NCI-H1436 (cell line): ENCODE measurements around the gene SLC2A9.

Experiments used
- DNase-seq: peaks from one replicate; lab custom pipeline; 2025; lab: John Stamatoyannopoulos, UW

Gene SLC2A9

DNA sequence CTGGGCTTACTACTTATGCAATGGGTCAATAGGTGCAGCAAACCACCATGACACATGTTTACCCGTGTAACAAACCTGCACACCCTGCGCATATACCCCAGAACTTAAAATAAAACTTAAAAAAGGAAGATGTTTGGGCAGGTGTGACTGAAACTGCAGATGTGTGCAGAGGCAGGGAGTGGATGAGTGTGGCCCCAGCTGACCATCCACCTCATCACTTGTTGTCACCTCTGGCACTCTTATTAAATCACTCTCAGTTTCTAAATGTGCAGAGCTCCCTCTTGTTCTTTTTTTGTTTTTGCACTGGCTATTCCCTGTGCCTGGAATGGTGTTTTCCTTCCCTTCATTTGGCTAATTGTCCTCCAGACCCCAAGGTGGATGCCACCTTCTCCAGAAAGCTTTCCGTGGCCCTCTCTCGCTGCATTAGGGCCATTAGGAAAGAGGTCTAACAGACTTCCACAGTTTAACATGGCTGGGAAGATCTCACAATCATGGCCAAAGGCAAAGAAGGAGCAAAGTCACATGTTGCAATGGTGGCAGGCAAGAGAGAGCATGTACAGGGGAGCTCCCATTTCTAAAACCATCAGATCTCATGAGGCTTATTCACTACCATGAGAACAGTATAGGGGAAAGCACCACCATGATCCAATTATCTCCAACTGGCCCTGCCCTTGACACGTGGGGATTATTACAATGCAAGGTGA lies 58.5 kb downstream of the SLC2A9 start:
- DNase-seq = no peak

DNA sequence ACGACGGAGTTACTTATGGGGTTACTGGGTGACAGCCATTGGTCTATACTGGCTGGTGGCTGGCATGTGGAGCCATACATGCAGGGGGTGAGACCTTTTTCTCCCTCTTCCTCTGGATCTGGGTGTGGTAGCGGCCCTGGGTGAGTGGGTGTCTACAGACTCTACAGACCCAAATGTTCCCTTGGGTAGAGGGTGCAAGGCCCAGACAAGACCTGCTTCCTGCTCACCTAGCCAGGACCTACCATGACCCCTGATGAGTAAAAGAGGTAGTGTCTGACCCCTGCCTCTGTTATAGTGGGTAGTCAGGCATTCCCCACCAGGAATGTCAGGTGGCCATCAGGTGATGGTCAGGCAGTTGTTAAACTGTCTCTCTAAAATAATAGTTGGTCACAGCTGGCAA lies 66.8 kb downstream of the SLC2A9 start:
- DNase-seq = no peak

DNA sequence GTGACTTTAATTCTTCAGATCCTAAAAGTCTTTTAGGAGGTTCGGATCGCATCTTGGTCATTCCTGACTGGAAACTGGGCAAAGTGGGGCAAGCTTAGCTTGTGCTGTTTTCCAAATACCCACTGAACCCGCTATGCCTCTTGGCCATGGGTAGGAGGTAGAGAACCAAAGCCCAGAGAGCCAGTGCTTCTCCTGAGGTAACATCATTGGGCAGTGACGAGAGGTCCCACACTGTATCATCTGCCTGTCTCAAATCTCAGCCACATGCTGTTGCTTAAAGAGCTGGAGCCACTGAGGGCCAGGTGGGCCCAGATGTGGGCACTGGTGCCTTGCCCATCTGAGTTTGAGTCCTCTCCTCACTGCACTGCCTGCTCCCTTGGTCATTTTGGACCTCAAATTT lies 68.2 kb downstream of the SLC2A9 start:
- DNase-seq = no peak

DNA sequence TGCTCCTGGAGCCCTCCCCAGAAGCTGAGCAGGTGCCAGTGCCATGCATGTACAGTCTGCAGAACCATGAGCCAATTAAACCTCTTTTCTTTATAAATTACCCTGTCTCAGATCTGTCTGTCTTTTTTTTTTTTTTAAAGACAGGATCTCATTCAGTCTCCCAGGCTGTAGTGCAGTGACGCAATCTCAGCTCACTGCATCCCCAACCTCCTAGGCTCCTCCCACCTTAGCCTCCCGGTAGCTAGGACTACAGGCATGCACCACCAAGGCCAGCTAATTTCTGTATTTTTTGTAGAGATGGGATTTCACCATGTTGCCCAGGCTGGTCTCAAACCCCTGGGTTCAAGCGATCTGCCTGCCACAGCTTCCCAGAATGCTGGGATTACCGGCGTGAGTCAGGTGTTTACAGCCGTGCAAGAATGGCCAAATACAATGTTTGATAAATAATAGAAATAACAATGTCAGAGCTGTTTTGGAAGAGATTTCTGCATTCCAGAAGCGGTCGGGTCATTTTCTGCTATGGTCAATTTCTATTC lies 68.8 kb downstream of the SLC2A9 start:
- no peak for DNase-seq

DNA sequence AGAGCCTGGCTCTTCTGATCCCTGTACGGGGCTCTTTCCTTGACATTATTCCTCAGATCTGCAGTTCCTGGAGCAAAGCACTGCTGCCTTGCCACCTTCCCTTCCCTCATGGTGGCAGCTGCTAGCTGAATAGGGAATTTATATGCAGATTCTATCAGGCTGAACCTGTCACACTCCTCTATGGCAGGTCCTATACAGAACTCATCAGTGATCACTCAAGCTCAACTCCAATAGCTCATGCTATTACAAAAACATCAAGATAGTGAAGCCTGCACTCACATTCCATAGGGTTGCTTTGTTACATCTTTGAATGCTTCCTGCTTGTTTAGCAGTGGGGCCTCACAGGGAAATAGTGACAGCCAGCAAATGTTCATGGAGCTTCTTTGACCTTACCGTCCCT lies 71.7 kb downstream of the SLC2A9 start:
- DNase-seq = no peak

DNA sequence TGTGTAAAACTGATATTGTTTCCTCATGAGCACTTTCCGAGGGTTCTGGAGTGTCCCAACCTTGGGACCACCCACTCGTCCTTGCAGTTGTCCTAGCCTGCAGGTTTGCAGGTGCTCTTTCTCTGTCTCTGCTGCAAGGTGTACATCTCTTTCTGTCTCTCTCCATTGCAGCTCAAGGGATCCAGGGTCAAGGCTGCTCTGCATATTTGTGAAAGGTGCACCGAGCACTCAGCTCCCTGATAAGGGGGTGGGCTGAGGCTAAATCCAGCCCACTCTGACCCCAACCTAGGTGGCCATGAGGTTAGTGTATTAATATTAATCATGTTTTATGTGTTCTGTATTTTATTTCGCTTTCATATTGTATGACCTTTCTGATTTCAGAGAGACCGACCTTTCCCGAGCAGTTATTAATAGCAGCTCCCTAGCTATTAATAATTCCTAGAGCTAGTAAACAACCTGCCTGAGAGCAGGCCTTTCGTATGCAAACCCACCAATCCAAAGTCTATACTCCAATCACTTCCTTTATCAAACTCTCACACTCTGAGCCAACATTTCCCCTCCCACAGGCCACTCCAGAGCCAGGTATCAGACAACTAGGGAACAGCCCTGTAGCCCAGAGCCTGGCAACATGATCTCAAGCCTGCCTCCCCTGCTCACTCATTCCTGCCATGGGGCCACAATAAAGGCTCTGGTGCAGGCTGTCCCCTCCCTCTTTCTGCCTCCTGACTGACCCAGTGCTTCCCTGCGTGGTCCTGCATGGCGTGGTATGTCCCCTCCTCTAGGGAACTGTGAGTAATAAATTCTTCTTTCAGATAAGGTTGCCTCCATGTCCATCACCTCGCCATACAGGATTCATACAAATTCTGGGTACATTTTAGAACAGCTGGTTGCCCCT lies 73.9 kb downstream of the SLC2A9 start:
- DNase-seq = no peak

DNA sequence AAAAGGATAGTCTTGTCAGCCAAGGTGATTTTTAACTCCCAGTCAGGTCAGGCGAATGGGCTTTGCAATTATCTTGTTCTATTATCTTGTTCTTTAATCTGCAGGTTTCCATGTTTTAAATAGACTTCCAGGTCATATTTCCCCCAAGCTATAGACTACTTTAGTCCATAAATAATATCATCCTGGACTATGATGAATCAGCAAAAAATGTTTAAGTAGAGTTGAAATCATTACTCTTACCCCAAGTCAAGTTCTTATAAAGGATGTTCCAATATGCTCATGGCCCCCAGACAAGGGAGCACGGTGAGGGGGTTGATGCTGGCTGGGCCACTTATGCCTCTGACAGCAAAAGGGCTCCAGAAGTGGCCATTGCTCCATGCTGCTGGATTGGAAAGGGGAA lies 75.1 kb downstream of the SLC2A9 start:
- no peak for DNase-seq

DNA sequence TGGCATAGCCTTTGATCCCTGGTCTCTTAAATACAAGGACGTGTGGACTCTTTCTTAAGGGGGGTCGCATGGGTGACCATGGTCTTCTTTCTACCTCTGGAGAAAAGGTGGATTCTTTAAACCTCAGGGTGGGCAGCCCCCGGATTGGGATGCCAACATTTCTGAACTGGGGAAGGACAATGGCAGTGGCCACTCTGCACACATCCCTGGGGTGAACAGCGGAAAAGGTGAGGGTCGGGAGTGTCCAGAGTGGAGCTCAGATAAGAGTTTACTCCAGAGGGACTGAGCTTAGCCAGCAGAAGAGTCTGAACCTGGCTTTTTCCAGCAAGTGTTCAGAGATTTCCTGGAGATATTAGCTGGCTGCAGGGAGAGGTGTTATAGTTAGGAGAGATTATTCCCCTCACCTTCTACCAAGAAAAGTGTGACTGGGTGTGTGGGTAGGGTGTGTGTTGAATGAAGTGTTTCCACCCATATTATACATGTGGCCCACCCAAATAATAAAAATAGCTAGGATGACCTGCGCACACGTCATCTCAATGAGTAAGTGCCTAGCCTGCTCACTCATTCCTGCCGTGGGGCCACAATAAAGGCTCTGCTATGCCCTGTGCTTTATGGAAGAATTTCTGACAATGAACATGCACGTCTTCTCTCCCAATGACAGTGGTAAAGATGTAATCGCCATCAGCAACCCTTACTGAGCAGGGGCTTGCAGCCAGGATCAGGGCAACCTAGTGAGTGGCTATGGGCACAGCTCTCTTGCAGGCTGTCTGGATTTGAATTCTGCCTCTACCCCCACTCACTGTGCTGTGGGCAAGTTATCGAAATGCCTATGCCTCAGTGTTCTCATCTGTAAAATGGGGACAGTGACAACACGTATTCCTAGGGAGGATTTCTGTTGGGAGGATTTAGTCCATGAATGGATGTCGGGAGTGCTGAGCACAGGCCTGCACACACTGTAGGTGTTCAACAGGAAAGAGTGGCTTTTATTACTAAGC lies 76.6 kb downstream of the SLC2A9 start:
- DNase-seq = no peak

DNA sequence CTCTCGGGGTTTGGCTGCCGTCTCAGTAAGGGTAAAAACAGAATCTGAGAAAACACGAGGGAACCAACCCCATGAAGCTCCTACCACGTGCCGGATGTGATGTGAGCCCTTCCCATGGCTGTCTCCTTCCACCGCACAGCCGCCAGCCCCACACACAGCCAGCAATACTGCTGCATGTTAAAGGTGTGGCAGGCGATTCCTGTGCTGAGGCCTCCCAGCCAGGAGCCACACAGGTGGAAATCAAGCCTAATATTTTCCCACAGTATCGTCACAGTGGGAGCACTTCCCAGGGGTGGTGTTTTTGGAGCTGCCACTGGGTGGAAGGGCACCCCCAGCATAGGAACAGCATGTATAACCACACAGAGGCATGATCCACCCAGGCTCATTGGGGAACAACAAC lies 77.5 kb downstream of the SLC2A9 start:
- no peak for DNase-seq

DNA sequence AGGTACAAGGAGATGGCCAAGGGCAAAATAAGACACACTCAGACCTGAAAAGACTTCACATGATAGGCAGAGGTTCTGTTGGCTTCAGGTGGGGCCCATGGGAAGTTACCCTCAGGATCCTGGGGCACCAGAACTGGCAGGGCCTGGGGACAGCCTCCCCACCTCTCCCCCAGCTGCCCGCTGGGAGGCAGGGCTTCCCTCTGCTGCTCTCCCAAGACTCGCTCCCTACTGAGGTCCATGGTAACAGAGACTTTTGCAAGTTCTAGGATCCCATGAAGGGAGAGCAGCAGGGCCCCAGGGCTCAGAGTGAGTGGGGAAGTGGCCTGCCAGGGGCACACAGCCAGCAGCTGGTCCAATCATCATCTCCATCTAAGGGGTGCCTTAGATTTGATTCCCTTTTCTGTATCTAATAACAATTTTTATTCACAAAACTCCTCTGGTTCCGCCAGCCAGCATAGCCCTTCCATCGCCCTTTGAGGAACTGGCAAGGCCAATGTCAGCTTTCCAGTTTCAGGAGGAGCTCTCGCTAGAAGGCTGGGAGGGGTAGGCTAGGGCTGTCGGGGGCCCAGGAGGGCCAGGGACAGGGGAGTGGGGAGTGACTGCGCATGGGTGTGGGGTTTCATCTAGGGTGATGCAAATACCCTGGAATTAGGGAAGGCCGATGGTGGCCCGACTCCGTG lies 78.2 kb downstream of the SLC2A9 start:
- DNase-seq = no peak

DNA sequence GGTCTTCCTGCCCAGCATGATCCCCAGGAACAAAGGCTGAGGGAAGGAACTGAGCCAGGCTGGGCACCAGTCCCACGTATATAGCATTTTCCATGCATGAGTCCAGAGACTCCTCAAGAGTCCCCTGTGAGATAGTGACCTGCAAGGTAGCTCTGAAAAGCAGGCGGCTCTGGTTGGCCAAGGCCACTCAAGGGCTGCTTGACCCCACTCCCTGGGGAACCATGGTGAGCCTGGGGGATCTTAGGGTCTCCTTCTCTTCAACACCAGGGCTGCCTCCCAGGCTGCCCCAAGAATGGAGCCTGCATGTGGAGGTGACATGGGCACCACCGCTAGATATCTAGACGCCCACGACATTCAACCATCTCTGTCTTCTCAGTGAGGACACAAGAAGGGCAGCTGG lies 79.2 kb downstream of the SLC2A9 start:
- no peak for DNase-seq

DNA sequence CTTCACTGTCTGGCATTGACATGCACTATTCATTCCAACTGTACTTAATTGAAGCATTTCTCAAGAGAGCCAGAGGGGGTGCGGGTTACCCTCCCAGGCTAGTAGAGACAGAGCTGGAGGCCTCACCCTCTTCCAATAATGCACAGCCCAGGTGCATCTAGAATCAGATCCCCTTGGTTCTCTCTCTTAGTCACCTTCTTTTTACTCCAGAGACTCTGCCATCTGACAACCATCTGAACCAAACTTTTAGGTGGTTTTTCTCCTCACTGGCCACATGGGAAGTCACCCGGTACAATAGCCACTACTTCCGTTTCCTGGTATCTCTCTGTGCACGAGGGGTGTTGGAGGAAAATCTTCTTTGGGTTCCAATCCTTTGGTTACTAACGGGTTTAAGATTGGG lies 81.3 kb downstream of the SLC2A9 start:
- DNase-seq = no peak

DNA sequence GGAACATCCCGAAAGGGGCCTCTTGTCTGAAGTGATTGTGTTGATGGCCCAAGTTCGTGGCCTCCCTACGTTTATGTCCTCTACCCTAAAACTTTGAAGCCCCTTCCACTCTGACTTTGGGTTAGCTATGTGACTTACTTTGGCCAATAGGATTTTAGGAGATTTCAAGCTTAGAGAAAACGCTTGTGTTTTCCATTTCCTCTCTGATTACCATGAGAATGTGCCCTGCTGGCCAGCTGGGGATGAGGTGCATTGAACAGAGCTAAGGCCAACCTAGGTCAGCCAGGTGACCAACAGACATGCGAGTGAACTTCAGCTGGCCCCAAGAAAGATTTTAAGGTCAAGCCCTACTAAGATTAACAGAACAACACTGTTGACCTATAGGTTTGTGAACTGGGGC lies 82.4 kb downstream of the SLC2A9 start:
- DNase-seq = no peak

DNA sequence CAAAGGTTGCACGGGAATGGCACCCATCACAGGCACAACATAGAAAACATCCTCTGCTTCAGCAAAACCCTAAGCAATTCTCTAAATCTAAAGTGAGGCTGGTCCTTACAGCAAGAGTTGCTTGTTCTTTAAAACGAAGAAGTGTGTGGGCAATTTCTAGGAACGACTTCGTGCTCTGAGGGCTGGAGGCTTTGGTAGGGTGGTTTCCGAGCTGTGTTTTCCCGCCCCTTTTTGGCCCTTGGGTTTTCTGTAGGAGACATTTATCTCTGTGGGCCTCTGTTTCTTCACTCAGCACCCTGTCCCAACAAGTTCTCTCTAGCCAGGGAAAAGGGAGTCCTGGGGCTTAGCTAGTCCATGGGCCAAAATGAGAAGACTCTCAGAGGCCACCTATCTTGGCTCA lies 84.2 kb downstream of the SLC2A9 start:
- no peak for DNase-seq

DNA sequence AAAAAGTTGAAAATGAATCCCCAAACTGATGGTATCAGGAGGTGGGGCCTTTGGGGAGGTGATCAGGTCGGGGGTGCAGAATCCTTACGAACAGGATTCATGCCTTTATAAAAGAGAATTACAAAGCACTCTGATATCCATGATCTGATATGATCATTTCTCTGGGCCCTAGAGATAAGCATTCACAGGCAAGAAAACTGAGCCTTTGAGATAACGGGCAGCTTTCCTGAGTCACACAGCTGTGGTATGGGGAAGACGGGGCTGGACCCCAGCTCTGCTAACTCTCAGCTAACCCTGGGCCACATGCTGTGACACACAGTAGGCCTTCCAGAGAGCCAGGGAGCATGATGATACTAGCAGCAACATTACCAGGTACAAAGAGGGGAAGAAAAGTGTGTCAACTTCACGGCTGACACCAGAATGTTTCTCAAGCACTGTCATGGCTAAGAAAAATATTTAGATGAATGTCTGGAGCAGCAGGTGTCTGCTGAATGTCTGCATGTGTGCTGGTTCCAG lies 85.1 kb downstream of the SLC2A9 start:
- DNase-seq = no peak

DNA sequence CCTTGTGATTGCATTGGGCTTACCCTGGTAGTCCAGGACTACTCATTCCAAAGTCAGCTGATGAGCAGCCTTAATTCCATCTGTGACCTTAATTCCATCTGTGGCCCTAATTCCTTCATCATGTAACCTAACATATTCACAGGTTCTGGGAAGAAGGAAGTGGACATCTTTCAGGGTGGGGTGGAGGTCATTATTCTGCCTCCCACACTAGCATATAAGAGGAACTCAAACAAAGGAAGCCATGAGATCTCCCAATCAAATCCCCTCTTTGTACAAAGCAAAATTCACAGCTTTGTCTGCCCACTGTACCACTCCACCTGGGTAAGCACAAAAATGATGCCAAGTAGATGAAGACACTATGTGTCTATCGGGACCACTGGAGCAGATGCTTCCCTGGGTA lies 87.3 kb downstream of the SLC2A9 start:
- DNase-seq = no peak

DNA sequence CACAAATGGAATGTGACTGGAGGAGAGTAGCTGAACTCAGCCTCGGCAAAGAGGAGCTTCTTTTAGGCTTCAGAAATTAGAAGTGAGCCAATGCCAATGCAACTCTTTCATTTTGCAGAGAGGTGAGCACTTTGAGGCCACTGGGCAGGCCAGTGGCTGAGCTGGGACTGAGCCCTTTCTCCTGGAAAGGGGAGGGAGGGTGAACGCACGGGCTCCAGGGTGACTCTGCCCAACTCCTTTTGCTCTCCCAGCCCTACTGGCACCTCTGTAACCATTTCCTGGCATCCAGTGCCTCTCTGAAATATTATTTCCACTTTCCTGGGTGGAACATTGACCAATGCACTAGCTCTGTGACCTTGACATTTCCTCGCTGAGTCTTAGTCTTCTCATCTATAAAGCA lies 88.1 kb downstream of the SLC2A9 start:
- DNase-seq = no peak

DNA sequence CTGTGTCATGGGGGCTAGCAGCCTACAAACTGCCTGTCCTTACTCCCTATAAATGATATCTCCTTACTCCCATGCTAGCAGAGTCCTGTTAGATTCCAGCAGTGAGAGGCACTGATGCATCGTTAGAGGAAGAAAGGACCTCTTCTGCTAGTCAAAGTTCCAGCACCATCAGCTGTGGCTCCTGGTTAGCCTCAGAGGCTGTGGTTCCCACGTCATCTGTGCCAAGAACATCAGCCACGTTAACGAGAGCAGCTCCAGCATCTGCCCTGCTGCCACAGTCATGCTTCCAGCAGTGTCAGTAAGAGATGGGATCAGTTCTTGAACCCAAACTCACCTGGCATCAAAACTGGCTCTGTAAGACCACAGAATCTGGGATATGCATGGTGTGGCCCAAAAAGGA lies 88.5 kb downstream of the SLC2A9 start:
- DNase-seq = no peak

DNA sequence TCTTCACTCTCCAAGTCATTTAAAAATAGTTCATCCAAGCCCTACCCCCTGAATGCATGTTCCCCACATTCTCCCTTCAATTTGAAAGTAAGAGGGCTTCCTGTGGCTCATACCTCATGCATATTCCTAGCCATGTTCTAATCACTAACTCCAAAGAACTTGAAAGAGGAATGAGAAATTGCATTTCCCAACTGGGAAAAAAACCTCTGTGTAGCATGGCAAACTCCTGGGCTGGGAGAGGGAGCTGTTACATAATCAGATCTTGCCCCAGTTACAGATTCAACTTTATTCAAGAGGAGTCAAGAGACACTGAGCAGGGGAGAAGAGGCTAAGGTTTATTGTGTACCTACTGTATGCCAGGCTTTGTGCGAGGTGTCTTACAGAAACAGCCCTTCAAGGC lies 90.2 kb downstream of the SLC2A9 start:
- no peak for DNase-seq

DNA sequence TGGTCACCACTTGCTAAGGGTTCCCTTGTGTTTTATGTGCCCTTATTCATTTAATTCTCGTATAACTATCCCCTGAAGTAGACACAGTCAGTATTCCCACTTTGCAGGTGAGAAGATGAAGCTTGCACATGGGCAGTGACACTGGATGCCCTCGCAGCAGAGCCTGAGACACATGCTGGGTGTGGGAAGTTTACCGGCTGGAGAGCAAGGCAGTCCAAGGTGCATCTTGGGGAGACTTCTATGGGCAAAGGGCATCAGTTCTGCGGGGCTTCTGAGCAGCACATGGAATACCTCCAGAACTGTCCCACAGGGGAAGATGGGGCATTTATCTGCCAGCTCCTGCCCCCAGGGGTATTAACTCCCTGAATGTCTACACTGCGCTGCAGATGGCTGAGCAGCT lies 92.2 kb downstream of the SLC2A9 start:
- no peak for DNase-seq

DNA sequence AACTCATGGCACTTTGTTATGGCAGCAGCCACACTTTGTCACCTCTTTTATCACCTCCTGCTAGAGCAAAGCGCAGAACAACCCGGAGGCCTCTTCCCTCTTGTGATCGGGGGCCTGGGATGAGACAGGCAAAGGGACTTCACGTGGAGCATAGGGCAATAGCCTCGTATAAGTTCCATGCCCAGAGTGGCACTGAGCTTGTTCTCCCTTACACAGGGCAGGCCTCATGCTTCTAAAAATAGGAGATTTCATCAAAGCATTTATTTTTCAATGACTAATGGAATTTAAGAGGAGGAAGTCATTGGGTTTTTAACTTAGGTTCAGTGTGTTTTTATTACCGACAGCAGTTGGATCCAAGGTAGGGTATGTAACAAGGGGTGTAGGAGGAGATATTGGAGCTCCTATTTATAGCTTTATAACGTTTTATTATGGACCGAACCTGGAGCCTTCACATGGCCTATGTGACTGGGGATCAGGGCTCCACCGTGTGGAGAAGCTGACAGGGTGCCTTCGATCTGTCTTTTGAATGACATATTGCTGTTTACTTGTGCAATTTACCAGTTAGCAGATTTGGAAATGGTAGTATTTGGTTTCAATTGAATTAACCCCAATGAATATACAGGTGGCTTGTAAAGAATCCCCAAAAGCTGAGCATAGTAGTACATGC lies 93.8 kb downstream of the SLC2A9 start:
- DNase-seq = no peak
